HUES48 (cell line): ENCODE results near the gene NFE2L3.
"Not testable (repeated sequence)": the region's sequence is repeated elsewhere in the genome, so short reads cannot be mapped to it uniquely, and the experiment has no call there.

Experiments
- H3K27ac ChIP-seq: one replicate; pipeline ENCODE4 v1.7.0; 2013; ENCODE audit warnings: low read depth, low read length, inconsistent platforms
- H3K27me3 ChIP-seq: 2 replicates; pipeline ENCODE4 v1.6.1; 2013; ENCODE audit warnings: mild to moderate bottlenecking, low read length; ENCODE audit not compliant: control insufficient read depth, insufficient read depth
- H3K36me3 ChIP-seq: 2 replicates; pipeline ENCODE4 v1.6.1; 2013; ENCODE audit warnings: low read length; ENCODE audit not compliant: control insufficient read depth, insufficient read depth
- H3K4me1 ChIP-seq: 2 replicates; pipeline ENCODE4 v1.6.1; 2013; ENCODE audit warnings: mild to moderate bottlenecking, low read length; ENCODE audit not compliant: control insufficient read depth, insufficient read depth
- H3K4me3 ChIP-seq: 2 replicates; pipeline ENCODE4 v1.5.1; 2013; ENCODE audit warnings: mild to moderate bottlenecking, low read depth, low read length
- H3K9ac ChIP-seq: 2 replicates; pipeline ENCODE4 v1.6.1; 2013; ENCODE audit warnings: mild to moderate bottlenecking, low read depth, low read length, moderate library complexity
- H3K9me3 ChIP-seq: 2 replicates; pipeline ENCODE4 v1.6.1; 2013; ENCODE audit warnings: low read length; ENCODE audit not compliant: control insufficient read depth, insufficient read depth

Gene NFE2L3

GRCh38 chr7:26156451-26157420 is 4.7 kb downstream of the NFE2L3 start:
- Histone ChIP-seq H3K4me3 (no peak overlapping the region), H3K27ac (no peak overlapping the region), H3K27me3 (peaks cover 6% of the 10 kb centered on the region; the same call in 1 of the 2 replicates), H3K9ac (no peak overlapping the region), H3K36me3 (no peaks in the 10 kb centered on the region), H3K4me1 (peaks cover 49% of the 10 kb centered on the region), H3K9me3 (no peaks in the 10 kb centered on the region)

GRCh38 chr7:26157520-26158105 is 5.6 kb downstream of the NFE2L3 start:
- Histone ChIP-seq H3K4me1 (peaks cover 48% of the 10 kb centered on the region), H3K27me3 (peaks cover 6% of the 10 kb centered on the region; the same call in 1 of the 2 replicates), H3K36me3 (no peaks in the 10 kb centered on the region), H3K9ac (no peak overlapping the region), H3K4me3 (no peak overlapping the region), H3K9me3 (no peaks in the 10 kb centered on the region), H3K27ac (no peak overlapping the region)

GRCh38 chr7:26159243-26159642 is 7.2 kb downstream of the NFE2L3 start:
- Histone ChIP-seq H3K4me3 (no peak overlapping the region), H3K9me3 (no peaks in the 10 kb centered on the region), H3K27ac (no peak overlapping the region), H3K36me3 (no peaks in the 10 kb centered on the region), H3K4me1 (peaks cover 45% of the 10 kb centered on the region), H3K27me3 (peaks cover 6% of the 10 kb centered on the region; the same call in 1 of the 2 replicates), H3K9ac (no peak overlapping the region)

GRCh38 chr7:26160896-26161295 is 8.9 kb downstream of the NFE2L3 start:
- H3K27ac ChIP-seq, result no peak overlapping the region
- H3K4me3 ChIP-seq, result no peak overlapping the region
- no peaks in the 10 kb centered on the region for H3K9me3 ChIP-seq
- H3K9ac ChIP-seq, result no peak overlapping the region
- peaks cover 34% of the 10 kb centered on the region for H3K4me1 ChIP-seq
- no peaks in the 10 kb centered on the region for H3K27me3 ChIP-seq
- no peaks in the 10 kb centered on the region for H3K36me3 ChIP-seq

GRCh38 chr7:26162431-26162830 is 10.4 kb downstream of the NFE2L3 start:
- no peak overlapping the region for H3K27ac ChIP-seq
- no peaks in the 10 kb centered on the region for H3K36me3 ChIP-seq
- no peak overlapping the region for H3K9ac ChIP-seq
- H3K9me3 ChIP-seq, result no peaks in the 10 kb centered on the region
- H3K4me3 ChIP-seq, result no peak overlapping the region
- H3K27me3 ChIP-seq, result no peaks in the 10 kb centered on the region
- H3K4me1 ChIP-seq, result peaks cover 40% of the 10 kb centered on the region

- H3K27ac ChIP-seq, H3K4me3 ChIP-seq, H3K9ac ChIP-seq, H3K27me3 ChIP-seq, H3K36me3 ChIP-seq, H3K9me3 ChIP-seq: not testable (repeated sequence)
- H3K4me1 ChIP-seq, result peaks cover 32% of the 10 kb centered on the region
Measured at GRCh38 chr7:26163804-26164203, 11.8 kb downstream of the NFE2L3 start.

GRCh38 chr7:26165950-26166683 is 14.1 kb downstream of the NFE2L3 start:
- Histone ChIP-seq H3K9me3 (no peaks in the 10 kb centered on the region), H3K9ac (no peak overlapping the region), H3K4me3 (no peak overlapping the region), H3K36me3 (no peaks in the 10 kb centered on the region), H3K4me1 (peaks cover 15% of the 10 kb centered on the region), H3K27ac (peak overlapping the region; percentile 14), H3K27me3 (no peaks in the 10 kb centered on the region)

GRCh38 chr7:26166684-26167266 is 14.8 kb downstream of the NFE2L3 start:
- no peak overlapping the region for H3K4me3 ChIP-seq
- no peak overlapping the region for H3K27ac ChIP-seq
- no peaks in the 10 kb centered on the region for H3K27me3 ChIP-seq
- peaks cover 3% of the 10 kb centered on the region; the same call in 1 of the 2 replicates for H3K36me3 ChIP-seq
- peaks cover 15% of the 10 kb centered on the region for H3K4me1 ChIP-seq
- no peaks in the 10 kb centered on the region for H3K9me3 ChIP-seq
- no peak overlapping the region for H3K9ac ChIP-seq

GRCh38 chr7:26167303-26167934 is 15.4 kb downstream of the NFE2L3 start:
- Histone ChIP-seq H3K36me3 (peaks cover 3% of the 10 kb centered on the region; the same call in 1 of the 2 replicates), H3K27me3 (no peaks in the 10 kb centered on the region), H3K9me3 (no peaks in the 10 kb centered on the region), H3K27ac (no peak overlapping the region), H3K4me3 (no peak overlapping the region), H3K9ac (no peak overlapping the region), H3K4me1 (peaks cover 15% of the 10 kb centered on the region)

GRCh38 chr7:26168458-26169023 is 16.5 kb downstream of the NFE2L3 start:
- no peaks in the 10 kb centered on the region for H3K9me3 ChIP-seq
- peaks cover 3% of the 10 kb centered on the region; the same call in 1 of the 2 replicates for H3K36me3 ChIP-seq
- no peak overlapping the region for H3K9ac ChIP-seq
- H3K27me3 ChIP-seq, result no peaks in the 10 kb centered on the region
- no peak overlapping the region for H3K27ac ChIP-seq
- peaks cover 15% of the 10 kb centered on the region for H3K4me1 ChIP-seq
- no peak overlapping the region for H3K4me3 ChIP-seq
